Measurements from ENCODE around the gene RSPRY1. TPM values are rescaled to one million over a fixed set of nuclear protein-coding genes. Genes with fewer than 3 reads are reported as not detected.
"Not testable (repeated sequence)": the region's sequence is repeated elsewhere in the genome, so short reads cannot be mapped to it uniquely, and the experiment has no call there.

RSPRY1 gene
- polyA plus RNA-seq, 1 donor = 23.3 TPM

DNA sequence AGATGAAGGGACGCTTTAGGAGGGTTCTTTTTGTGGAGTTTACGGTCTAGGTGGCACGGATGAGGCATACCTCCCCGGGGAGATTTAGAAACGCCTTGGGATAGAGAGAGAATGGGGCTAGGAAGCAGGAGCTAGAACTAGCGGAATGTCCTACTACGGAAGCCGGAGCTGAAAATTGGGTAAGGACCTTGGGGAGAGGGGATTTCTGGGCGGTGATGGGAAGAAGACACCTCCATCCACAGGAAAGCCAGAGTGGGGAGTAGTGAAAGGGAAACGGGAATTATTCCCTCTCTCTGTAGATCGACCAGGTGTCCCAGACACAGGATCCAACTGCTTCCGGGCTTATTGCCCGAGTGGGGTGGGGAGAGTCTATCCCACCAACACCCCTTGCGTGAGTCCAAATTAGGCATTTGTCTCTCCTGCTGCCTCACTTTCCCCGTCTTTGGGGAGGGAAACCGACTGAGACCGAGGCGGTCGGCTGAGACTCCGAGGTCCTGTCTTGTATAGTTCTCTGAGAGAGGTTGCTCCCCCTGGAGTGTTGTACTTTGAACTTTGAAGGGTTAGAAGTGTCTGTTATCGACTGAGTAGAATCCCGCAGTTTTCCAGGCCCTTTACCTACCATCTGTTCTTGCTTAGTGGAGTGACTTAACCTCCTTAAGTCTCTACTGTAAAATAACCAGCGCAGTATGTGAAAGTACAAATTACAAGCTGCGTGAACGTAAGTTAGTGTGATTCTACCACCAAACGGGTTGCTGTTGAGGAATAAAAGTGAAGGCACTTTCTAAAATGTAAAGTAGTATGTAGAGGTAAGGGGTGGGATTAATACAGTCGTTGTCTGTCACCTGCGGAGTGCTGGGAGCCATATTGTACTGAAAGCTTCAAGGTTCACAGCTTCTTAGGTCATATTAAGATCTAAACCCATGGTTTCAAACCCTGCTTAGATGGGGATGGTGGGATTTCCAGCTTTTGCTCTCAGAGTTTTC lies 1.0 kb downstream of the RSPRY1 start:
- DNase-seq (ENCODE audit: low read depth) = no peak

DNA sequence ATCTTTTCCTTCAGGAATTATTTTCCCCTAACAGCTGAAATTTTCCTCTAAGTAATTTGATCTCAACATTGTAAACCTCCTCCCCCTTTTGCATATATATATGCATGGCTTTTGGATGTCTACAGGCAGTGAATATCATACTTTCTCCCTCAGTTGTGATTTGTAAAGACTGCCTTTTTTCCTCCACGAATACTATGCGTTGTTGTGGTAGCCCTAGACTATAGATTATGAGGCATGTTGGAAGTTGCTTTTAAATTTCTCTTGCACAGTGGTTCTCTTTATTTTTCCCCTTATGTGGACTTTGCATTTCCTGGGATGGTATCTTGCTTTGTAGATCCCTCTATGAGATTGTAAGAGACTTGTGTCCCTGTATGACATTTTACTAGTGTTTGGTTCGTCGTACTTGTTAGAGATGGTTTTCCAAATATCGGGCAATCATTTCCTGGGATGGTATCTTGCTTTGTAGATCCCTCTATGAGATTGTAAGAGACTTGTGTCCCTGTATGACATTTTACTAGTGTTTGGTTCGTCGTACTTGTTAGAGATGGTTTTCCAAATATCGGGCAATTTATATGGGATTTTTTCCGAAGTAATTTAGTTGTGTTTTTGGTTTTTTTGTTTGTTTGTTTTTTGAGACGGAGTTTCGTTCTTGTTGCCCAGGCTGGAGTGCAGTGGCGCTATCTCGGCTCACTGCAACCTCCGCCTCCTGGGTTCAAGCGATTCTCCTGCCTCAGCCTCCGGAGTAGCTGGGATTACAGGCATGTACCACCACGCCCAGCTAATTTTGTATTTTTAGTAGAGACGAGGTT lies 2.0 kb downstream of the RSPRY1 start:
- not testable (repeated sequence) for DNase-seq (ENCODE audit: low read depth)

DNA sequence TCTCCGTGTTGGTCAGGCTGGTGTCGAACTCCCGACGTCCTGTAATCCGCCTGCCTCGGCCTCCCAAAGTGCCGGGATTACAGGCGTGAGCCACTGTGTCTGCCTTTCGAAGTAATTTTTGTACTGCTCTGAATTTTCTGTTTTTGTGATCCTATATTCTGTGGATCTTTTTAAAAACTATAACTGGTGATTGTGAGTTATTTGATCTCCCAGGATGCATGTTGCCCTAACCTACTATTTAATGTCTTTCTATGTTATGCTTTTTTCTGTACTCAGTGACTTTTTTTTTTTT lies 2.5 kb downstream of the RSPRY1 start:
- no peak for DNase-seq (ENCODE audit: low read depth)

- not testable (repeated sequence) for DNase-seq (ENCODE audit: low read depth)
These were observed 3.4 kb downstream of the RSPRY1 start for GRCh38 chr16:57189527-57189926.

- DNase-seq (ENCODE audit: low read depth) = no peak
These were observed 4.0 kb downstream of the RSPRY1 start for GRCh38 chr16:57190136-57190535.

GRCh38 chr16:57191056-57191571 lies 5.0 kb downstream of the RSPRY1 start:
- no peak for DNase-seq (ENCODE audit: low read depth)

- DNase-seq (ENCODE audit: low read depth) = no peak
These were observed 6.0 kb downstream of the RSPRY1 start for GRCh38 chr16:57192146-57192545.

DNA sequence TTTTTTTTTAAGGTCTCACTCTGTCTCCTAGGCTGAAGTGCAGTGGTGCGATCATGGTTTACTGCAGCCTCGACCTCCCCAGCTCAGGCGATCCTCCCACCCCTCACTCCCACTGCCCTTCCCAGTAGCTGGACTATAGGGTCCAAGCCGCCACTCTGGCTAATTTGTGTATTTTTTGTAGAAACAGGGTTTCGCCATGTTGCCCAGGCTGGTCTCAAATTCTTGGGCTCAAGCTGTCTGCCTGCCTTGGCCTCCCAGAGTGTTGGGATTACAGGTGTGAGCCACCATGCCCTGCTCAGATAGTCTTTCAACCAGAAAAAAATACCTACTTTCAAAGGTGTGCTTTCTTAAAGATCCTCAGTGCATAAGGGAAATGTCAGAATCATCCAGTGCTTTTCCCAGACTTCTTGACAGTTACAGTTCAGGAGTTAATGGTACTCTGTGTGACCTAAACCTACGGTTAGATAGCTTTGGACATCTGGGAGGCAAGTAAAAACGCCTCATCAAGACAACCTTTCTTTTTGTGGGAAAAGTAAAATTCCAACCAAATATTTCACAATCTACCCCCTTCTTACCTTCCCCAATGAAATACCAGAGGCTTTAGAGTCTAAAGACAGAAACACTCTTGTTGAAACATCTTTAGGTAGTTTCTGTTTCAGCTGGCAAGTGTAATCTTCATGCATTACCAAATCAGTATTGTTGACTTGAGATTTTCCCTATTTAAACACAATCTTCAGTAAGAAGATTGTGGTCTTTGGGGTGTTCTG lies 6.8 kb downstream of the RSPRY1 start:
- DNase-seq (ENCODE audit: low read depth) = no peak

GRCh38 chr16:57194512-57194911 lies 8.4 kb downstream of the RSPRY1 start:
- DNase-seq (ENCODE audit: low read depth) = no peak

GRCh38 chr16:57196286-57196685 lies 10.2 kb downstream of the RSPRY1 start:
- no peak for DNase-seq (ENCODE audit: low read depth)

DNA sequence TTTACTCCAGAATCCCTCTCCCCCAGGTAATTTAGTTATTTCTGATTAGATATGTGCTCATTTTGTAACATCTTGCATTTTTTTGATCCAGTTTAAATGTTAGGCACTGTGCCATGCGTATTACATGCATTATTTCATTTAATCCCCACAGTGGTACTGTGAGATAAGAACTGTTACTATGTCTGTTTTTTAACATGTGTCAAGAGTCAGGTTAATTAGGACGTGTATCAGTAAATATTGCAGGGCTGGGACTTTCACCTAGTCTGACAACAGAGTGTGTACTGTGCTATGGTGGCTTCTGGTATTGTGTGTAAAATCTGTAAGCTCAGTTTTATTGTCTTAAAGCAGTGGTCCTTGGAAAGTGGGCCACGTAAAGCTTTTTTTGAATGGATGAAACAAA lies 10.6 kb downstream of the RSPRY1 start:
- no peak for DNase-seq (ENCODE audit: low read depth)

DNA sequence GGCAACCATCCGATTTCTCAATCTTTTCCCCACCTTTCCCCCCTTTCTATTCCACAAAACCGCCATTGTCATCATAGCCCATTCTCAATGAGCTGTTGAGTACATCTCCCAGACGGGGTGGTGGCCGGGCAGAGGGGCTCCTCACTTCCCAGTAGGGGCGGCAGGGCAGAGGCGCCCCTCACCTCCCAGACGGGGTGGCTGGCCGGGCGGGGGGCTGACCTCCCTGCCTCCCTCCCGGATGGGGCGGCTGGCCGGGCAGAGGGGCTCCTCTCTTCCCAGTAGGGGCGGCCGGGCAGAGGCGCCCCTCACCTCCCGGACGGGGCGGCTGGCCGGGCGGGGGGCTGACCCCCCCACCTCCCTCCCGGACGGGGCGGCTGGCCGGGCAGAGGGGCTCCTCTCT lies 14.2 kb downstream of the RSPRY1 start:
- DNase-seq (ENCODE audit: low read depth) = not testable (repeated sequence)

GRCh38 chr16:57200926-57201325 lies 14.8 kb downstream of the RSPRY1 start:
- not testable (repeated sequence) for DNase-seq (ENCODE audit: low read depth)

GRCh38 chr16:57202095-57202886 lies 16.2 kb downstream of the RSPRY1 start:
- DNase-seq (ENCODE audit: low read depth) = no peak

- no peak for DNase-seq (ENCODE audit: low read depth)
These were observed 17.3 kb downstream of the RSPRY1 start for GRCh38 chr16:57203451-57203850.

- no peak for DNase-seq (ENCODE audit: low read depth)
These were observed 18.5 kb downstream of the RSPRY1 start for GRCh38 chr16:57204675-57205074.

- no peak for DNase-seq (ENCODE audit: low read depth)
These were observed 22.8 kb downstream of the RSPRY1 start for GRCh38 chr16:57208926-57209325.

DNA sequence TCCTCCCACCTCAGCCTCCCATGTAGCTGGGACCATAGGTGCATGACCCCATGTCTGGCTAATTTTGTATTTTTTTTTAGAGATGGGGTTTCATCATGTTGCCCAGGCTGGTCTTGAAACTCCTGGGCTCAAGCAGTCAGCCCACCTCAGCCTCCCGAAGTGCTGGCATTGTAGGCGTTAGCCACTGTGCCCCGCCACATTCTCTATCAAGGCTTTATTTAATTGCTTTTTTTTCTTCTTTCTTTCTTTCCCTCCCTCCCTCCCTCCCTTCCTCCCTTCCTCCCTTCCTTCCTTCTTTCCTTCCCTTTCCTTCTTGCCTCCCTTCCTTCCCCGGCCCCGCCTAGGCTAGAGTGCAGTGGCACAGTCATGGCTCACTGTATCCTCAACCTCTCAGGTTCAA lies 23.7 kb downstream of the RSPRY1 start:
- no peak for DNase-seq (ENCODE audit: low read depth)

- no peak for DNase-seq (ENCODE audit: low read depth)
These were observed 27.3 kb downstream of the RSPRY1 start for GRCh38 chr16:57213462-57213861.

GRCh38 chr16:57216968-57217367 lies 30.8 kb downstream of the RSPRY1 start:
- no peak for DNase-seq (ENCODE audit: low read depth)

DNA sequence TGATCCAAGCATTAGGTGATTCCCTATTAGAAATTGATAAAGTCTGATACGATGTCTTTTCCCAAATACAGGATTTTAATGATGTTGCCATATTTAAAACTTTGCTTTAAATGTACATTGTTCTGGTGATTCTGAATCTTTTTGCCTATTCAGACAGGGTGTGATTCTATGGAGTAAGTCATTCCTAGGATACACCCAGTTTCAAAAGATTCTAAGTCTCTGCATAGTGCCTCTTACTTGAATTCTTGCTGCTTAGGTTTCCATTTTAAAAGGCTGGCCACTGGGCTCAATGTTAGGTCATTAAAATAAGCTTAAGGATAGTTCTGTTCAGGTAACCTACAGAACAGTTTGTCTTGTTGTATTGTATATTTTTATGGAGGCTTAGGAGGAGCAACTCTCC lies 36.9 kb downstream of the RSPRY1 start:
- no peak for DNase-seq (ENCODE audit: low read depth)
